IMR-90 (cell line): Measurements from ENCODE around the gene NFKBIA. TPM values are rescaled to one million over a fixed set of nuclear protein-coding genes. Genes with fewer than 3 reads are reported as not detected.

Experiments
- ATAC-seq: fragments of 200-7000 bp; cut with Tn5 transposase; 2 replicates; pipeline ENCODE4 v1.9.1; 2020; ENCODE audit warnings: low read depth, mild to moderate bottlenecking, moderate library complexity
- BruUV-seq: library from RNA; stranded (reverse); fragments of 400-500 nt; replicated peaks from 2 replicates; lab custom pipeline; 2021; lab: Mats Ljungman, UMichigan
- CTCF ChIA-PET: fragments of 300-600 bp; formaldehyde crosslinking; extraction: SDS; loops from one replicate; lab custom pipeline; 2021; ENCODE audit warnings: antibody characterized with exemption; lab: Yijun Ruan, JAX
- POLR2A ChIA-PET: fragments of 300-600 bp; sonication (Branson Sonifier 250); formaldehyde crosslinking; loops from one replicate; lab custom pipeline; 2022; ENCODE audit warnings: antibody characterized with exemption; ENCODE audit not compliant: unreplicated experiment; lab: Charles Lee
- DNase-seq: peaks from one replicate; pipeline ENCODE4 v3.0.0; 2013
- H2AFZ ChIP-seq: replicated peaks from 2 replicates; pipeline ENCODE3; 2013; ENCODE audit warnings: low read length, mild to moderate bottlenecking; ENCODE audit not compliant: poor library complexity
- H2AK5ac ChIP-seq: 2 replicates; pipeline ENCODE4 v1.6.1; 2013; ENCODE audit warnings: low read depth, low read length, inconsistent platforms
- H2AK9ac ChIP-seq: replicated peaks from 2 replicates; pipeline ENCODE3; 2013; ENCODE audit warnings: mild to moderate bottlenecking, low read depth, low read length, moderate library complexity; ENCODE audit not compliant: poor library complexity
- H2BK120ac ChIP-seq: 2 replicates; pipeline ENCODE4 v1.6.1; 2013; ENCODE audit warnings: low read depth, low read length, inconsistent platforms
- H2BK15ac ChIP-seq: 3 replicates; pipeline ENCODE4 v1.6.1; 2013; ENCODE audit warnings: low read depth, low read length, inconsistent platforms
- H2BK20ac ChIP-seq: 2 replicates; pipeline ENCODE4 v1.6.1; 2013; ENCODE audit warnings: low read depth, mild to moderate bottlenecking, inconsistent platforms, low read length, moderate library complexity
- H2BK5ac ChIP-seq: 2 replicates; pipeline ENCODE4 v1.6.1; 2013; ENCODE audit warnings: mild to moderate bottlenecking, low read depth, low read length, inconsistent platforms; ENCODE audit not compliant: poor library complexity, severe bottlenecking
- H3K14ac ChIP-seq: replicated peaks from 2 replicates; pipeline ENCODE4 v1.6.1; 2013; ENCODE audit warnings: low read depth, low read length, inconsistent platforms
- H3K18ac ChIP-seq: 2 replicates; pipeline ENCODE4 v1.6.1; 2013; ENCODE audit warnings: low read depth, low read length, control low read depth
- H3K23ac ChIP-seq: 2 replicates; pipeline ENCODE4 v1.6.1; 2013; ENCODE audit warnings: low read depth, low read length, inconsistent platforms
- H3K27ac ChIP-seq: 2 replicates; pipeline ENCODE4 v1.5.1; 2013; ENCODE audit warnings: mild to moderate bottlenecking, control low read depth, low read length; ENCODE audit not compliant: insufficient read depth
- H3K27me3 ChIP-seq: 2 replicates; pipeline ENCODE4 v1.6.1; 2013; ENCODE audit warnings: low read length; ENCODE audit not compliant: control insufficient read depth, insufficient read depth
- H3K36me3 ChIP-seq: 2 replicates; pipeline ENCODE4 v1.6.1; 2013; ENCODE audit warnings: low read length, mixed read lengths; ENCODE audit not compliant: control insufficient read depth, insufficient read depth
- H3K4ac ChIP-seq: 2 replicates; pipeline ENCODE4 v1.6.1; 2013; ENCODE audit warnings: low read depth, low read length, inconsistent platforms
- H3K4me1 ChIP-seq: 2 replicates; pipeline ENCODE4 v1.6.1; 2013; ENCODE audit warnings: low read length, mixed read lengths; ENCODE audit not compliant: control insufficient read depth, insufficient read depth
- H3K4me2 ChIP-seq: 2 replicates; pipeline ENCODE4 v1.6.1; 2013; ENCODE audit warnings: low read depth, mild to moderate bottlenecking, control low read depth, low read length, moderate library complexity
- H3K4me3 ChIP-seq: 2 replicates; pipeline ENCODE4 v1.5.1; 2013; ENCODE audit warnings: low read depth, mild to moderate bottlenecking, control low read depth, low read length, moderate library complexity; ENCODE audit not compliant: insufficient read depth
- H3K56ac ChIP-seq: 2 replicates; pipeline ENCODE4 v1.6.1; 2013; ENCODE audit warnings: low read length, inconsistent platforms; ENCODE audit not compliant: insufficient read depth; ENCODE audit errors: extremely low read depth
- H3K79me1 ChIP-seq, 2 experiments: 2 replicates each; pipeline ENCODE4 v1.6.1; 2013; ENCODE audit warnings: low read length in 2 of 2, inconsistent platforms in 1 of 2, low read depth in 1 of 2
- H3K9ac ChIP-seq: 2 replicates; pipeline ENCODE4 v1.6.1; 2013; ENCODE audit warnings: low read depth, low read length, control low read depth
- H3K9me1 ChIP-seq: 2 replicates; pipeline ENCODE4 v1.6.1; 2013; ENCODE audit warnings: low read length, inconsistent platforms; ENCODE audit not compliant: insufficient read depth
- H3K9me3 ChIP-seq: 2 replicates; pipeline ENCODE4 v1.6.1; 2013; ENCODE audit warnings: low read length; ENCODE audit not compliant: control insufficient read depth, insufficient read depth
- H4K20me1 ChIP-seq: 2 replicates; pipeline ENCODE4 v1.6.1; 2013; ENCODE audit warnings: low read length, inconsistent platforms; ENCODE audit not compliant: insufficient read depth
- H4K5ac ChIP-seq: 2 replicates; pipeline ENCODE4 v1.6.1; 2013; ENCODE audit warnings: mild to moderate bottlenecking, low read depth, low read length, control low read depth
- H4K8ac ChIP-seq, 2 experiments: 2 replicates each; pipeline ENCODE4 v1.6.1; 2013; ENCODE audit warnings: low read depth in 2 of 2, low read length in 2 of 2, control low read depth in 1 of 2, inconsistent platforms in 1 of 2
- H4K91ac ChIP-seq: 2 replicates; pipeline ENCODE4 v1.6.1; 2013; ENCODE audit warnings: low read depth, low read length, inconsistent platforms; ENCODE audit not compliant: insufficient read depth
- BHLHE40 ChIP-seq: fragments of 150-350 bp; IDR thresholded peaks from 2 replicates; pipeline ENCODE4 v1.6.1; 2016; ENCODE audit warnings: mild to moderate bottlenecking, low read depth, low read length
- CEBPB ChIP-seq: IDR thresholded peaks from 2 replicates; pipeline ENCODE4 v1.6.1; 2012; ENCODE audit warnings: low read depth, low read length, improper control_type of control experiment
- CHD1 ChIP-seq: IDR thresholded peaks from 2 replicates; pipeline ENCODE4 v1.6.1; 2012; ENCODE audit warnings: low read depth, low read length, improper control_type of control experiment
- CTCF ChIP-seq: conservative IDR thresholded peaks from 2 replicates; pipeline ENCODE4 v1.5.1; 2012; ENCODE audit warnings: mild to moderate bottlenecking, low read depth, low read length, improper control_type of control experiment
- MAFK ChIP-seq: IDR thresholded peaks from 2 replicates; pipeline ENCODE4 v1.6.1; 2012; ENCODE audit warnings: low read depth, low read length, improper control_type of control experiment
- MAZ ChIP-seq: IDR thresholded peaks from 2 replicates; pipeline ENCODE4 v1.6.1; 2012; ENCODE audit warnings: low read depth, mild to moderate bottlenecking, low read length, improper control_type of control experiment, moderate library complexity, borderline replicate concordance
- MXI1 ChIP-seq: IDR thresholded peaks from 2 replicates; pipeline ENCODE4 v1.6.1; 2012; ENCODE audit warnings: low read depth, mild to moderate bottlenecking, low read length, moderate library complexity, borderline replicate concordance
- NFE2L2 ChIP-seq: fragments of 150-350 bp; IDR thresholded peaks from 2 replicates; pipeline ENCODE4 v1.6.1; 2016; ENCODE audit warnings: low read depth, mild to moderate bottlenecking, low read length
- POLR2A ChIP-seq: IDR thresholded peaks from 2 replicates; pipeline ENCODE4 v1.6.1; 2012; ENCODE audit warnings: mild to moderate bottlenecking, low read depth, low read length
- RAD21 ChIP-seq: IDR thresholded peaks from 2 replicates; pipeline ENCODE4 v1.6.1; 2012; ENCODE audit warnings: low read length, improper control_type of control experiment
- RCOR1 ChIP-seq: IDR thresholded peaks from 2 replicates; pipeline ENCODE4 v1.6.1; 2012; ENCODE audit warnings: mild to moderate bottlenecking, low read length, improper control_type of control experiment; ENCODE audit not compliant: insufficient replicate concordance
- RFX5 ChIP-seq: IDR thresholded peaks from 2 replicates; pipeline ENCODE4 v1.8.0; 2012; ENCODE audit warnings: low read depth, mild to moderate bottlenecking, low read length, moderate library complexity
- SMC3 ChIP-seq: fragments of 150-350 bp; IDR thresholded peaks from 2 replicates; pipeline ENCODE4 v1.6.1; 2016; ENCODE audit warnings: low read depth, mild to moderate bottlenecking, antibody characterized with exemption, low read length, moderate library complexity
- WGBS, 2 experiments: methylation state at CpG; one replicate each; pipeline versions ENCODE4 v1.1.5 to v1.1.7; 2013; ENCODE audit warnings: missing lambda C conversion rate in 2 of 2; ENCODE audit not compliant: insufficient read length in 1 of 2; ENCODE audit errors: extremely low coverage in 2 of 2; 5-methylcytosine and 5-hydroxymethylcytosine counted together
- dilution Hi-C: fragments of 300-500 bp; cut with HindIII; formaldehyde crosslinking; loops from one replicate; pipeline ENCODE4 v1.14.3; 2018; ENCODE audit warnings: low sequenced_read_pairs; ENCODE audit not compliant: unreplicated experiment
- in situ Hi-C: fragments of 300-500 bp; cut with MboI; formaldehyde crosslinking; loops from 3 replicates; pipeline ENCODE4 v1.14.3; 2019; ENCODE audit warnings: low sequenced_read_pairs, inconsistent platforms, mixed read lengths
- intact Hi-C: fragments of 100-400 bp; cut with micrococcal nuclease; formaldehyde crosslinking; loops from 2 replicates; pipeline ENCODE4 v1.10.0; 2022
- polyA plus RNA-seq, 3 experiments: library from polyadenylated mRNA; depleted of rRNA; stranded (reverse); fragments of >200 nt; gene quantifications; 2 replicates each; pipeline ENCODE4 v1.2.3, GENCODE V29; 2012; ENCODE audit warnings: low replicate concordance in 1 of 3
- total RNA-seq: library from RNA; depleted of rRNA; stranded (reverse); fragments of >200 nt; gene quantifications from 2 replicates; pipeline ENCODE4 v1.2.3, GENCODE V29; 2012
- TF ChIP-seq, protein P1 (sequence below): fragments of 150-350 bp; IDR thresholded peaks from 2 replicates; pipeline ENCODE4 v1.6.1; 2017; ENCODE audit warnings: mild to moderate bottlenecking, antibody characterized with exemption, low read length, low read depth
- TF ChIP-seq, protein P2 (sequence below): fragments of 150-350 bp; IDR thresholded peaks from 2 replicates; pipeline ENCODE4 v1.6.1; 2016; ENCODE audit warnings: low read depth, mild to moderate bottlenecking, low read length, moderate library complexity, borderline replicate concordance

Gene NFKBIA
- total and polyA plus RNA-seq, 2 of the 4 experiments (the other 2 are of a cell fraction) = 71.1 to 97.1 TPM

GRCh38 chr14:35430459-35431199 is 26.1 kb upstream of the NFKBIA start:
- dilution Hi-C loops (loop anchor here (25.0 kb wide), 1 partner anchor 257 kb away; no protein-coding TSS in a partner anchor), in situ Hi-C loops (no loop called here), intact Hi-C loops (no loop called here)
- H4K91ac ChIP-seq = no peak overlapping the region
- no peak overlapping the region for H3K23ac ChIP-seq
- CTCF ChIA-PET = interaction anchor here (1.4 kb wide), 1 partner anchor 8 kb away, joined by 3 read pairs; no protein-coding TSS in a partner anchor
- no peak for ATAC-seq
- no peak overlapping the region for H3K4me3 ChIP-seq
- no peaks in the 10 kb centered on the region for H3K4me1 ChIP-seq
- H4K8ac ChIP-seq = peak overlapping the region in 1 of 2 experiments; percentile 33; a peak in 1 of 4 replicates
- H4K5ac ChIP-seq = no peak overlapping the region
- H3K56ac ChIP-seq = no peak overlapping the region
- no CpG with 5 or more reads among the region's 13 CpGs for WGBS, 2 experiments
- H4K20me1 ChIP-seq = no peaks in the 10 kb centered on the region
- H3K14ac ChIP-seq = no peak overlapping the region
- H3K9ac ChIP-seq = no peak overlapping the region
- H2AK9ac ChIP-seq = no peak overlapping the region
- no peak overlapping the region for H3K18ac ChIP-seq
- H2BK20ac ChIP-seq = no peak overlapping the region
- H2BK120ac ChIP-seq = no peak overlapping the region
- H3K79me1 ChIP-seq = no peaks in the 10 kb centered on the region
- H3K27me3 ChIP-seq = no peaks in the 10 kb centered on the region
- H3K4ac ChIP-seq = no peak overlapping the region
- H3K9me3 ChIP-seq = no peaks in the 10 kb centered on the region
- no peak overlapping the region for H3K27ac ChIP-seq
- DNase-seq = no peak
- POLR2A ChIA-PET = no interaction called here
- BruUV-seq = no TSS peak
- H2BK5ac ChIP-seq = no peak overlapping the region
- no peak overlapping the region for H2BK15ac ChIP-seq
- H2AFZ ChIP-seq = no peak overlapping the region
- no peak overlapping the region for H2AK5ac ChIP-seq
- no peaks in the 10 kb centered on the region for H3K36me3 ChIP-seq
- no peaks in the 10 kb centered on the region for H3K9me1 ChIP-seq
- no peak overlapping the region for H3K4me2 ChIP-seq
- TF ChIP-seq CHD1 (no peak), CEBPB (no peak), POLR2A (no peak), CTCF (no peak), MAFK (no peak), MAZ (no peak), RFX5 (no peak), NFE2L2 (no peak), MXI1 (no peak), SMC3 (no peak), BHLHE40 (no peak), RAD21 (no peak), RCOR1 (no peak)
- TF ChIP-seq, protein P1, sequence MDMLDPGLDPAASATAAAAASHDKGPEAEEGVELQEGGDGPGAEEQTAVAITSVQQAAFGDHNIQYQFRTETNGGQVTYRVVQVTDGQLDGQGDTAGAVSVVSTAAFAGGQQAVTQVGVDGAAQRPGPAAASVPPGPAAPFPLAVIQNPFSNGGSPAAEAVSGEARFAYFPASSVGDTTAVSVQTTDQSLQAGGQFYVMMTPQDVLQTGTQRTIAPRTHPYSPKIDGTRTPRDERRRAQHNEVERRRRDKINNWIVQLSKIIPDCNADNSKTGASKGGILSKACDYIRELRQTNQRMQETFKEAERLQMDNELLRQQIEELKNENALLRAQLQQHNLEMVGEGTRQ = no peak
- TF ChIP-seq, protein P2, sequence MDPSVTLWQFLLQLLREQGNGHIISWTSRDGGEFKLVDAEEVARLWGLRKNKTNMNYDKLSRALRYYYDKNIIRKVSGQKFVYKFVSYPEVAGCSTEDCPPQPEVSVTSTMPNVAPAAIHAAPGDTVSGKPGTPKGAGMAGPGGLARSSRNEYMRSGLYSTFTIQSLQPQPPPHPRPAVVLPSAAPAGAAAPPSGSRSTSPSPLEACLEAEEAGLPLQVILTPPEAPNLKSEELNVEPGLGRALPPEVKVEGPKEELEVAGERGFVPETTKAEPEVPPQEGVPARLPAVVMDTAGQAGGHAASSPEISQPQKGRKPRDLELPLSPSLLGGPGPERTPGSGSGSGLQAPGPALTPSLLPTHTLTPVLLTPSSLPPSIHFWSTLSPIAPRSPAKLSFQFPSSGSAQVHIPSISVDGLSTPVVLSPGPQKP = no peak
